ENCODE measurements around the gene VPS33A. TPM values are rescaled to one million over a fixed set of nuclear protein-coding genes. Genes with fewer than 3 reads are reported as not detected.
"Not testable (repeated sequence)": the region's sequence is repeated elsewhere in the genome, so short reads cannot be mapped to it uniquely, and the experiment has no call there.

The VPS33A gene
- total RNA-seq, 1 donor from 2014 or later: 28.7 TPM

GRCh38 chr12:122291431-122291830, 25.1 kb upstream of the VPS33A start:
- Mint-ChIP-seq H3K27me3 (ENCODE audit: insufficient read depth) (no peaks in the 10 kb centered on the region), H3K27ac (no peak overlapping the region), H3K4me1 (ENCODE audit: low read depth) (peaks cover 16% of the 10 kb centered on the region), H3K36me3 (ENCODE audit: low read depth) (peaks cover 15% of the 10 kb centered on the region), H3K9me3 (no peaks in the 10 kb centered on the region), H3K4me3 (no peak overlapping the region)
- no peak for DNase-seq (ENCODE audit: low spot score)
- intact Hi-C loops (cut with micrococcal nuclease): no loop called here

- Mint-ChIP-seq H3K27ac (no peak overlapping the region), H3K27me3 (ENCODE audit: insufficient read depth) (no peaks in the 10 kb centered on the region), H3K9me3 (no peaks in the 10 kb centered on the region)
These were observed 17.4 kb upstream of the VPS33A start for GRCh38 chr12:122283680-122284079.

GRCh38 chr12:122282061-122282460, 15.8 kb upstream of the VPS33A start:
- peaks cover 10% of the 10 kb centered on the region for H3K36me3 Mint-ChIP-seq (ENCODE audit: low read depth)
- H3K27me3 Mint-ChIP-seq (ENCODE audit: insufficient read depth): no peaks in the 10 kb centered on the region
- H3K4me1 Mint-ChIP-seq (ENCODE audit: low read depth): no peaks in the 10 kb centered on the region
- no peak overlapping the region for H3K4me3 Mint-ChIP-seq
- DNase-seq (ENCODE audit: low spot score): no peak
- H3K27ac Mint-ChIP-seq: no peak overlapping the region
- intact Hi-C loops (cut with micrococcal nuclease): no loop called here
- no peaks in the 10 kb centered on the region for H3K9me3 Mint-ChIP-seq

More at GRCh38 chr12:122283680-122284079, 17.4 kb upstream of the VPS33A start:
- DNase-seq (ENCODE audit: low spot score): no peak
- intact Hi-C loops (cut with micrococcal nuclease): no loop called here
- peaks cover 11% of the 10 kb centered on the region for H3K4me1 Mint-ChIP-seq (ENCODE audit: low read depth)
- no peak overlapping the region for H3K4me3 Mint-ChIP-seq
- H3K36me3 Mint-ChIP-seq (ENCODE audit: low read depth): peaks cover 11% of the 10 kb centered on the region

GRCh38 chr12:122276242-122276641, 9.9 kb upstream of the VPS33A start:
- no peak overlapping the region for H3K27ac Mint-ChIP-seq
- H3K4me3 Mint-ChIP-seq: no peak overlapping the region
- intact Hi-C loops (cut with micrococcal nuclease): no loop called here
- no peak for DNase-seq (ENCODE audit: low spot score)
- H3K9me3 Mint-ChIP-seq: no peaks in the 10 kb centered on the region
- no peaks in the 10 kb centered on the region for H3K27me3 Mint-ChIP-seq (ENCODE audit: insufficient read depth)
- peaks cover 16% of the 10 kb centered on the region for H3K36me3 Mint-ChIP-seq (ENCODE audit: low read depth)
- H3K4me1 Mint-ChIP-seq (ENCODE audit: low read depth): no peaks in the 10 kb centered on the region

GRCh38 chr12:122275459-122275858, 9.2 kb upstream of the VPS33A start:
- no peak for DNase-seq (ENCODE audit: low spot score)
- intact Hi-C loops (cut with micrococcal nuclease): no loop called here
- H3K9me3 Mint-ChIP-seq: no peaks in the 10 kb centered on the region
- no peak overlapping the region for H3K4me3 Mint-ChIP-seq
- H3K27me3 Mint-ChIP-seq (ENCODE audit: insufficient read depth): no peaks in the 10 kb centered on the region
- no peaks in the 10 kb centered on the region for H3K4me1 Mint-ChIP-seq (ENCODE audit: low read depth)
- H3K27ac Mint-ChIP-seq: no peak overlapping the region
- peaks cover 16% of the 10 kb centered on the region for H3K36me3 Mint-ChIP-seq (ENCODE audit: low read depth)

GRCh38 chr12:122265886-122266229, 436 bp downstream of the VPS33A start:
- Mint-ChIP-seq H3K36me3 (ENCODE audit: low read depth) (peaks cover 11% of the 10 kb centered on the region), H3K9me3 (no peaks in the 10 kb centered on the region), H3K27ac (peak overlapping the region; percentile 99), H3K4me1 (ENCODE audit: low read depth) (peaks cover 22% of the 10 kb centered on the region), H3K27me3 (ENCODE audit: insufficient read depth) (no peaks in the 10 kb centered on the region), H3K4me3 (peak overlapping the region; percentile 94)
- DNase-seq (ENCODE audit: low spot score): no peak
- intact Hi-C loops (cut with micrococcal nuclease): loop anchor here (1.0 to 10.0 kb wide), 8 partner anchors 21 to 351 kb away; partner anchors contain the start of genes CFAP251, CLIP1, DIABLO and KNTC1

DNA sequence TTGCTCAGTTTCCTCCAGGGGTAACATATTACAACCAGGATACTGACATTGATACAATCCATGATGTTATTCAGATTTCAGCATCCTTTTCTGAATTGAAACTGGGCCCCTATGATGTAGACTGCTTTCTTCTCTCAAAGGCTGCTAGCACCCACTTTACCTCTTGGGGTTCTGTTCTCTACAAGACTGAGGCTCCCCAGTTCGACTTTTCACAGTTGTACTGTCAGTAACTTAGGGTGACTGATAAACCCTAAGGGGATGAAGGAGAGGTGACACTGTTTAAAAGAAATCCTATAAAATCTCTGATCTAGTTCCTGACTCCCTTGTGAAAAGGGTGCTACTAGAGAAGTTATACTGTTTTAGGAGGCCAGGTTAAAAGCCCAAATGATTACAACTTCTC, 818 bp downstream of the VPS33A start:
- no peak for DNase-seq (ENCODE audit: low spot score)
- Mint-ChIP-seq H3K27me3 (ENCODE audit: insufficient read depth) (no peaks in the 10 kb centered on the region), H3K27ac (peak overlapping the region; percentile 99), H3K4me3 (peak overlapping the region; percentile 94), H3K36me3 (ENCODE audit: low read depth) (peaks cover 14% of the 10 kb centered on the region), H3K9me3 (no peaks in the 10 kb centered on the region), H3K4me1 (ENCODE audit: low read depth) (peaks cover 22% of the 10 kb centered on the region)
- intact Hi-C loops (cut with micrococcal nuclease): loop anchor here (5.0 to 10.0 kb wide), 4 partner anchors 92 to 351 kb away; partner anchors contain the start of genes CFAP251, CLIP1, KNTC1 and RSRC2

- not testable (repeated sequence) for H3K9me3 Mint-ChIP-seq; DNase-seq (ENCODE audit: low spot score); H3K27ac Mint-ChIP-seq; H3K4me1 Mint-ChIP-seq (ENCODE audit: low read depth); H3K27me3 Mint-ChIP-seq (ENCODE audit: insufficient read depth); H3K4me3 Mint-ChIP-seq
- peaks cover 29% of the 10 kb centered on the region for H3K36me3 Mint-ChIP-seq (ENCODE audit: low read depth)
- intact Hi-C loops (cut with micrococcal nuclease): loop anchor here (10.0 kb wide), 1 partner anchor 346 kb away; the partner anchor contains the start of gene CFAP251
These were observed 5.6 kb downstream of the VPS33A start for GRCh38 chr12:122260735-122261134.

DNA sequence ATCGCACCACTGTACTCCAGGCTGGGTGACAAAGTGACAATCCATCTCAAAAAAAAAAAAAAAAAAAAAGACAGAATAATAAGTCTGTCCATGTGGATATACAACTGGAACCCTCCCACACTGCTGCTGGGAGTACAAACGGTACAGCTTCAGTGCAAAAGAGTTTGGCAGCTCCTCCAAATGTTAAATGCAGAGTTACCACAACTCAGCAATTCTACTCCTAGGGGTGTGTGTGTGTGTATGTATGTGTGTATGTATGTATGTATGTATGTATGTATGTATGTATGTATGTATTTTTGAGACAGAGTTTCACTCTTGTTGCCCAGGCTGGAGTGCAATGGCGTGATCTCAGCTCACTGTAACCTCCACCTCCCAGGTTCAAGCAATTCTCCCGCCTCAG, 7.4 kb downstream of the VPS33A start:
- DNase-seq (ENCODE audit: low spot score); H3K27ac Mint-ChIP-seq; H3K4me3 Mint-ChIP-seq; H3K4me1 Mint-ChIP-seq (ENCODE audit: low read depth); intact Hi-C loops (cut with micrococcal nuclease); H3K27me3 Mint-ChIP-seq (ENCODE audit: insufficient read depth); H3K9me3 Mint-ChIP-seq: not testable (repeated sequence)
- peaks cover 29% of the 10 kb centered on the region for H3K36me3 Mint-ChIP-seq (ENCODE audit: low read depth)

- H3K4me3 Mint-ChIP-seq; H3K27ac Mint-ChIP-seq; H3K4me1 Mint-ChIP-seq (ENCODE audit: low read depth); DNase-seq (ENCODE audit: low spot score); H3K9me3 Mint-ChIP-seq; intact Hi-C loops (cut with micrococcal nuclease); H3K27me3 Mint-ChIP-seq (ENCODE audit: insufficient read depth): not testable (repeated sequence)
- peaks cover 31% of the 10 kb centered on the region for H3K36me3 Mint-ChIP-seq (ENCODE audit: low read depth)
These were observed 7.8 kb downstream of the VPS33A start for GRCh38 chr12:122258462-122258861.

- H3K27me3 Mint-ChIP-seq (ENCODE audit: insufficient read depth): no peaks in the 10 kb centered on the region
- H3K4me1 Mint-ChIP-seq (ENCODE audit: low read depth): peaks cover 4% of the 10 kb centered on the region
- no peaks in the 10 kb centered on the region for H3K9me3 Mint-ChIP-seq
- H3K27ac Mint-ChIP-seq: no peak overlapping the region
- peaks cover 9% of the 10 kb centered on the region for H3K36me3 Mint-ChIP-seq (ENCODE audit: low read depth)
- H3K4me3 Mint-ChIP-seq: no peak overlapping the region
- DNase-seq (ENCODE audit: low spot score): no peak
- intact Hi-C loops (cut with micrococcal nuclease): no loop called here
These were observed 15.8 kb downstream of the VPS33A start for GRCh38 chr12:122250536-122250935.

DNA sequence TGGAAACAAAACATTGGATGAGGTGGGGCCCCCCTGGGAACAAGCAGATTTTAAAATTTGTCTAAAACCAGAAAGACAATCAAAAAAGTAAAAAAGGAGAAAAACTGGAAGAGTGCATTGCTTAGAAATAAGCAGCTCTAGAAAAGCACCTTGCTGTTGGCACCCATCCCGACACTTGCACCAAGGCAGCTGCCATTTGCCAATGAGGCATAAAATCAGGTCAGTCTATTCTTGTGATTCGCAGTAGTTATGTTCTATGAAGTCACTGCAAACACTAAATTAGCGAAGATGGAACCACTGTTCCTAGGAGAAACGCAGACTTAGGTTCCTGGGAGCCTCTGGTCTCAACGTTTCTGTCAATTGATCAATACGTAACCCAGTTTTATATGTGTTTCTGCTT, 16.2 kb downstream of the VPS33A start:
- Mint-ChIP-seq H3K27ac (no peak overlapping the region), H3K27me3 (ENCODE audit: insufficient read depth) (no peaks in the 10 kb centered on the region), H3K4me3 (no peak overlapping the region), H3K36me3 (ENCODE audit: low read depth) (peaks cover 9% of the 10 kb centered on the region), H3K9me3 (no peaks in the 10 kb centered on the region), H3K4me1 (ENCODE audit: low read depth) (peaks cover 5% of the 10 kb centered on the region)
- intact Hi-C loops (cut with micrococcal nuclease): no loop called here
- no peak for DNase-seq (ENCODE audit: low spot score)

- no peak for DNase-seq (ENCODE audit: low spot score)
- peaks cover 22% of the 10 kb centered on the region for H3K4me1 Mint-ChIP-seq (ENCODE audit: low read depth)
- no peaks in the 10 kb centered on the region for H3K9me3 Mint-ChIP-seq
- peaks cover 14% of the 10 kb centered on the region for H3K36me3 Mint-ChIP-seq (ENCODE audit: low read depth)
- H3K4me3 Mint-ChIP-seq: peak overlapping the region; percentile 7
- H3K27me3 Mint-ChIP-seq (ENCODE audit: insufficient read depth): no peaks in the 10 kb centered on the region
- intact Hi-C loops (cut with micrococcal nuclease): loop anchor here (2.0 kb wide), 2 partner anchors 19 to 21 kb away; partner anchors contain the start of genes DIABLO and VPS33A
- peak overlapping the region; percentile 72 for H3K27ac Mint-ChIP-seq
These were observed 20.7 kb downstream of the VPS33A start for GRCh38 chr12:122245553-122245952.
